ENCODE measurements around the gene TRAF3.

DNA sequence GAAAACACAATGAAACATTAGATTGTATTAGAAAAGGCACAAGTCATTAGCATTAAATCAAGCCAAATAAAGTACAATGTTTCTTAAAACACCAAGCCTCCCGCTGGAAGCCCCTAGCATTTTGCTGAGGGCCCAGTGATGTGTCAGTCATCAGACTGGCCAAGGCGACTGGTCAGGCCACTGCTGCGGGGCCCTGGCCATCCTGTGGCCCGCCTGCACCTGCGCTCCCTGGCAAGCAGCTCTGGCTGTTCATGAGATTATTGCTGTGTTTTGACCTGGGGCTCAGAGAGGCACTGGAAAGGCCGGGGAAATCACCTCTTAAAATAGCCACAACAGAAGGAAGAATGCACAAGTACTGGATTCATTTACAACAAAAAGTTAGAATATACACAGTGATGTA is 121.0 kb downstream of the TRAF3 start:
- TF ChIP-seq CTCF (IDR thresholded peaks at IDR 0.05; ENCODE audit: low read depth, low read length, missing input control) (no peak), YY1 (IDR thresholded peaks at IDR 0.05) (no peak), RAD21 (IDR thresholded peaks at IDR 0.05) (no peak), JUND (IDR thresholded peaks at IDR 0.05) (no peak), NR2F2 (IDR thresholded peaks at IDR 0.05) (no peak)
- TF ChIP-seq, protein P1, sequence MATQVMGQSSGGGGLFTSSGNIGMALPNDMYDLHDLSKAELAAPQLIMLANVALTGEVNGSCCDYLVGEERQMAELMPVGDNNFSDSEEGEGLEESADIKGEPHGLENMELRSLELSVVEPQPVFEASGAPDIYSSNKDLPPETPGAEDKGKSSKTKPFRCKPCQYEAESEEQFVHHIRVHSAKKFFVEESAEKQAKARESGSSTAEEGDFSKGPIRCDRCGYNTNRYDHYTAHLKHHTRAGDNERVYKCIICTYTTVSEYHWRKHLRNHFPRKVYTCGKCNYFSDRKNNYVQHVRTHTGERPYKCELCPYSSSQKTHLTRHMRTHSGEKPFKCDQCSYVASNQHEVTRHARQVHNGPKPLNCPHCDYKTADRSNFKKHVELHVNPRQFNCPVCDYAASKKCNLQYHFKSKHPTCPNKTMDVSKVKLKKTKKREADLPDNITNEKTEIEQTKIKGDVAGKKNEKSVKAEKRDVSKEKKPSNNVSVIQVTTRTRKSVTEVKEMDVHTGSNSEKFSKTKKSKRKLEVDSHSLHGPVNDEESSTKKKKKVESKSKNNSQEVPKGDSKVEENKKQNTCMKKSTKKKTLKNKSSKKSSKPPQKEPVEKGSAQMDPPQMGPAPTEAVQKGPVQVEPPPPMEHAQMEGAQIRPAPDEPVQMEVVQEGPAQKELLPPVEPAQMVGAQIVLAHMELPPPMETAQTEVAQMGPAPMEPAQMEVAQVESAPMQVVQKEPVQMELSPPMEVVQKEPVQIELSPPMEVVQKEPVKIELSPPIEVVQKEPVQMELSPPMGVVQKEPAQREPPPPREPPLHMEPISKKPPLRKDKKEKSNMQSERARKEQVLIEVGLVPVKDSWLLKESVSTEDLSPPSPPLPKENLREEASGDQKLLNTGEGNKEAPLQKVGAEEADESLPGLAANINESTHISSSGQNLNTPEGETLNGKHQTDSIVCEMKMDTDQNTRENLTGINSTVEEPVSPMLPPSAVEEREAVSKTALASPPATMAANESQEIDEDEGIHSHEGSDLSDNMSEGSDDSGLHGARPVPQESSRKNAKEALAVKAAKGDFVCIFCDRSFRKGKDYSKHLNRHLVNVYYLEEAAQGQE (IDR thresholded peaks at IDR 0.05): no peak

Measured in liver (tissue), 3 donors.